ENCODE data around the gene DDX1. TPM values are rescaled to one million over a fixed set of nuclear protein-coding genes. Genes with fewer than 3 reads are reported as not detected.

DDX1 gene
- total RNA-seq, 4 donors from 2014 or later, result 23.8 to 93.1 (median 56.6) TPM

DNA sequence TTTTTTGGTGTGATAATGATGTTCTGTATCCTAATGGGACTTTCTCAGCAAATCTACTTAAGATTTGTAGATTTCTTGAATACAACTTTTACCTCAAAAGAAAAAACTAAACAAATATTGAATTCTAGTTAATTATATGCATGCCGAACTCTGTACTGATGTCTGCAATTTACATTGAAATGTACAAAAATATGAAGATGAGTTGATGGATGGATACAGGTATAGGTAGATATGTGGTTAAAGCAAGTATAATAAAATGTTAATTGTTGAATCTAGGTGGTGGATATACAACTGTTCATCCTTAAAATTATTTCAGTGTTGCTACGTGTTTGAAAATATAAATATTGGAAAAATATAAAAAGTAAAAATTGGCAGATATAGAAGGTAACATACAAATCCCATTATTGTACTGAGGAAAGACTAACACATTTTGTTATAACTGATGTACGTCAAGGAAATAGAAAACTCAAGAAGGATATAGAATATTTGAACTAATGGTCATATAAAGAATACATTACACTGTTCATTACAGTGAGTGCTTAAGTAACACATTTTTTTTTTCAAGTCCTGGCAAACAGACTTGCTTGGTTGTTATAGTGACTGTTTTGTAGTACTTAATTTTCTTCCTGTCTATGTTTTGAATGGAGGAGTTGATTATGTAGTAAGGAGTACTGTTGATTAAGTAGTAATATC lies 33.8 kb downstream of the DDX1 start:
- intact Hi-C loops (cut with DNase I; ENCODE audit: low total_unique reads), result no loop called here
- no peaks in the 10 kb centered on the region for H3K9me3 ChIP-seq
- no peak for DNase-seq
- no peaks in the 10 kb centered on the region for H3K27me3 ChIP-seq
- TF ChIP-seq, protein P1, sequence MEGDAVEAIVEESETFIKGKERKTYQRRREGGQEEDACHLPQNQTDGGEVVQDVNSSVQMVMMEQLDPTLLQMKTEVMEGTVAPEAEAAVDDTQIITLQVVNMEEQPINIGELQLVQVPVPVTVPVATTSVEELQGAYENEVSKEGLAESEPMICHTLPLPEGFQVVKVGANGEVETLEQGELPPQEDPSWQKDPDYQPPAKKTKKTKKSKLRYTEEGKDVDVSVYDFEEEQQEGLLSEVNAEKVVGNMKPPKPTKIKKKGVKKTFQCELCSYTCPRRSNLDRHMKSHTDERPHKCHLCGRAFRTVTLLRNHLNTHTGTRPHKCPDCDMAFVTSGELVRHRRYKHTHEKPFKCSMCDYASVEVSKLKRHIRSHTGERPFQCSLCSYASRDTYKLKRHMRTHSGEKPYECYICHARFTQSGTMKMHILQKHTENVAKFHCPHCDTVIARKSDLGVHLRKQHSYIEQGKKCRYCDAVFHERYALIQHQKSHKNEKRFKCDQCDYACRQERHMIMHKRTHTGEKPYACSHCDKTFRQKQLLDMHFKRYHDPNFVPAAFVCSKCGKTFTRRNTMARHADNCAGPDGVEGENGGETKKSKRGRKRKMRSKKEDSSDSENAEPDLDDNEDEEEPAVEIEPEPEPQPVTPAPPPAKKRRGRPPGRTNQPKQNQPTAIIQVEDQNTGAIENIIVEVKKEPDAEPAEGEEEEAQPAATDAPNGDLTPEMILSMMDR (IDR thresholded peaks at IDR 0.05), result no peak
- no peak for TF ChIP-seq POLR2A (IDR thresholded peaks at IDR 0.05)
- no peak overlapping the region for H3K27ac ChIP-seq
- H3K4me3 ChIP-seq, result no peak overlapping the region
- no peaks in the 10 kb centered on the region for H3K36me3 ChIP-seq
- no peaks in the 10 kb centered on the region for H3K4me1 ChIP-seq

DNA sequence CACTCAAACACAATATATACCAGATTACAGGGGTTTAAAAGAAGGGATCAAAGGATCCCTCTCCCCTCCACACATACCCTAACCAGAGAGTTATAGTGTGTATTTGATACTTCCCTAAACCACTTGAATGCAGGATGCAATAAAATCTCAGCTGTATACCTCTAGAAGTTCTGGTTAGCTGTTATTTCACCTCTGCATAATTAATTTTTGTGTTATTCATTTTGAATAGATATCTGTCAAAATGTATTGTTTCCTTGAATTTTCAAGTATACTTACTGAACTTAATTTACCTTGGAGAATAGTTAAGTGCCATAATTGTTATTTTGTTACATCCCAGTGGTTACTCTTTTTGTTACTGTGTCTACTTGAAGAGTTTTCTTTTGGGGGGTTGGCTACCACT lies 34.5 kb downstream of the DDX1 start:
- Histone ChIP-seq H3K27me3 (no peaks in the 10 kb centered on the region), H3K27ac (no peak overlapping the region), H3K4me1 (no peaks in the 10 kb centered on the region), H3K9me3 (no peaks in the 10 kb centered on the region), H3K36me3 (no peaks in the 10 kb centered on the region), H3K4me3 (no peak overlapping the region)
- no peak for DNase-seq
- TF ChIP-seq, protein P1 (IDR thresholded peaks at IDR 0.05), result no peak
- no peak for TF ChIP-seq POLR2A (IDR thresholded peaks at IDR 0.05)
- intact Hi-C loops (cut with DNase I; ENCODE audit: low total_unique reads), result no loop called here

DNA sequence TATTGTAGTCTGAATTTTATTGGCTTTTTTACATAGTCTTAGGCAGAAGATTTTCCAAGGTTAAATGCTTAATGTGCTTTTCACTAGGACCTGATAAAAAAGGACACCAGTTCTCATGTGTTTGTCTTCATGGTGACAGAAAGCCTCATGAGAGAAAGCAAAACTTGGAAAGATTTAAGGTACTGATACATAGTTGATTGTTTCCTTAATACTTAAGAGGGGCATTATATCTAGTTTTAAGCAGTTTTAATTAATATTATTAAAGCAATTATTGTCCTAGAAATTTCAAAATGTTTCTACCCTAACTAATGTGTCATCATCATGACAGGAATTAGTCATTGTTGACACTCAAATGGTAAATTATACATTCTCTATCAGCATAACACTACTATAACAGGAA lies 35.3 kb downstream of the DDX1 start:
- TF ChIP-seq, protein P1 (IDR thresholded peaks at IDR 0.05), result no peak
- no peak for TF ChIP-seq POLR2A (IDR thresholded peaks at IDR 0.05)
- Histone ChIP-seq H3K9me3 (no peaks in the 10 kb centered on the region), H3K27me3 (no peaks in the 10 kb centered on the region), H3K4me1 (no peaks in the 10 kb centered on the region), H3K4me3 (no peak overlapping the region), H3K36me3 (no peaks in the 10 kb centered on the region), H3K27ac (no peak overlapping the region)
- intact Hi-C loops (cut with DNase I; ENCODE audit: low total_unique reads), result no loop called here
- no peak for DNase-seq

DNA sequence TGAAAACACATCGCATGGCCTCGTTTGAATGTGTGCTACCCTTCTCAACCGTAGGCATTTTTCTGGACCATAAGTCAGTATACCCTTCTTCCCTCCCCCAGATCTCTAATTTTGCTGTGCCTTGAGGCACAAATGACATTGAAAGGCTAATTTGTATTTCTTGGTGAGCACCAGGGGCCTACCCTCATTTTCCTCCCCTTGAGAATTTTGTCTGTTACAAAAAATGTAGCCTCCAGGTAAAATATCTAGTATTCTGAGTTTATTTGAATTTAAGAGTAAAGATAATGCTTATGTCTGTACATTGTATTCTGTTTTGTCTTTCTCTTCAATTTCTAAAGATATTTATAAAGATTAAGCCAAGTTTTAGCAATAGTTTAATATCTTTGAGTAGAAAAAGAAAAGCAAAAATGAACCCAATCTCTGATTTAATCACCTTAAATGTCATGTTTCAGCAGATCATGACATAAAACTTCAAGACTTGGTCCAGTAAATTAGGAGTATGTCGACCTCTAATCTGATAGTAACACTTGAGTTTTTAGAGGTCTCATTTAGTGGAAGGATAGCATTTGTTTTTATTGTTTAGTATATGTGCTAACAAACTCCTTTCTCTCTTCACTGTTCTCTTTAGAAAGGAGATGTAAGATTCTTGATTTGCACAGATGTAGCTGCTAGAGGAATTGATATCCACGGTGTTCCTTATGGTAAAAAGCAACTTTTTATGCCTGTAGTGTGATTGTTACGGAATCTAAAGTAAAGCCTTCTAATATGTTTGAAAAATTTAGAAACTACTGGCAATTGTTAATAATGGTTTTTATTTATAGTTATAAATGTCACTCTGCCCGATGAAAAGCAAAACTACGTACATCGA lies 36.4 kb downstream of the DDX1 start:
- H3K9me3 ChIP-seq, result no peaks in the 10 kb centered on the region
- intact Hi-C loops (cut with DNase I; ENCODE audit: low total_unique reads), result no loop called here
- no peaks in the 10 kb centered on the region for H3K36me3 ChIP-seq

More for the DNA sequence above, 36.4 kb downstream of the DDX1 start:
- Histone ChIP-seq H3K27ac (no peak overlapping the region), H3K27me3 (no peaks in the 10 kb centered on the region), H3K4me1 (no peaks in the 10 kb centered on the region), H3K4me3 (no peak overlapping the region)
- DNase-seq, result no peak
- TF ChIP-seq, protein P1 (IDR thresholded peaks at IDR 0.05), result no peak
- TF ChIP-seq POLR2A (IDR thresholded peaks at IDR 0.05), result no peak

Measured in uterus (tissue), 4 donors.